Spleen (tissue), 11 donors: ENCODE measurements around the gene PLAC1. TPM values are rescaled to one million over a fixed set of nuclear protein-coding genes. Genes with fewer than 3 reads are reported as not detected.
A peak's percentile ranks its signal among the peaks of the same experiment; 100 is the strongest.

Source experiments
- DNase-seq: peaks from one replicate; pipeline ENCODE4 v3.0.0-alpha.2; 2020
- H3K27ac ChIP-seq, 8 donors: fragments of 200-600 bp; sonication (generic) in 7 of 8; 1 replicate in 4 of 8; 2 replicates in 4 of 8; pipeline versions ENCODE4 v1.5.0 to v1.8.0; 2016 to 2021; ENCODE audit warnings: inconsistent platforms in 4 of 8, mild to moderate bottlenecking in 4 of 8, moderate library complexity in 1 of 8
- H3K27me3 ChIP-seq, 7 donors: fragments of 200-600 bp; sonication (generic) in 6 of 7; replicated peaks in 1 of 7; 1 replicate in 4 of 7; 2 replicates in 3 of 7; pipeline versions ENCODE4 v1.5.0 to v1.8.0; 2016 to 2021; ENCODE audit warnings: inconsistent platforms in 3 of 7, mild to moderate bottlenecking in 1 of 7
- H3K36me3 ChIP-seq, 6 donors: fragments of 200-600 bp; sonication (generic) in 5 of 6; 1 replicate in 4 of 6; 2 replicates in 2 of 6; pipeline versions ENCODE4 v1.5.0 to v1.8.0; 2016 to 2021; ENCODE audit warnings: inconsistent platforms in 2 of 6
- H3K4me1 ChIP-seq, 6 donors: fragments of 200-600 bp; sonication (generic) in 5 of 6; 1 replicate in 3 of 6; 2 replicates in 3 of 6; pipeline versions ENCODE4 v1.5.0 to v1.8.0; 2016 to 2021; ENCODE audit warnings: inconsistent platforms in 3 of 6
- H3K4me3 ChIP-seq, 8 donors: fragments of 200-600 bp; sonication (generic) in 7 of 8; 1 replicate in 4 of 8; 2 replicates in 4 of 8; pipeline versions ENCODE4 v1.5.0 to v1.8.0; 2016 to 2021; ENCODE audit warnings: inconsistent platforms in 4 of 8, mild to moderate bottlenecking in 4 of 8, moderate library complexity in 2 of 8
- H3K9me3 ChIP-seq, 8 donors: fragments of 200-600 bp; sonication (generic) in 7 of 8; 1 replicate in 4 of 8; 2 replicates in 4 of 8; pipeline versions ENCODE4 v1.5.0 to v1.8.0; 2016 to 2021; ENCODE audit warnings: inconsistent platforms in 4 of 8
- CTCF ChIP-seq, 11 experiments: fragments of 200-600 bp in 7 of 11; fragments of 450-650 bp in 4 of 11; sonication (generic) in 4 of 11; IDR thresholded peaks in 8 of 11; conservative IDR thresholded peaks in 3 of 11; 1 replicate in 7 of 11; 2 replicates in 4 of 11; pipeline versions ENCODE4 v1.4.0 to v1.8.0; 2016 to 2021; ENCODE audit warnings: antibody characterized with exemption in 11 of 11, inconsistent platforms in 4 of 11, mild to moderate bottlenecking in 1 of 11
- POLR2A ChIP-seq, 3 donors: fragments of 450-650 bp; IDR thresholded peaks; one replicate each; pipeline ENCODE4 v1.5.1; 2017; ENCODE audit warnings: antibody characterized with exemption in 3 of 3, mild to moderate bottlenecking in 1 of 3
- POLR2AphosphoS5 ChIP-seq, 3 donors: sonication (generic); formaldehyde crosslinking; IDR thresholded peaks; one replicate each; pipeline ENCODE4 v1.5.1; 2017; ENCODE audit warnings: antibody characterized with exemption in 3 of 3
- WGBS, 5 donors: extraction: QIAGEN DNeasy Blood & Tissue Kit in 3 of 5; methylation state at CpG; one replicate each; pipeline versions ENCODE4 v1.1.5 to v1.1.7; 2013 to 2018; 5-methylcytosine and 5-hydroxymethylcytosine counted together
- intact Hi-C: fragments of 100-400 bp; cut with DNase I; formaldehyde crosslinking; loops from one replicate; pipeline ENCODE4 v1.15.0; 2023; ENCODE audit warnings: low total_unique reads
- polyA plus RNA-seq, 3 donors: library from polyadenylated mRNA; stranded (reverse); fragments of 200-250 nt; gene quantifications; one replicate each; pipeline ENCODE4 v1.2.1, GENCODE V29; 2013
- total RNA-seq, 7 donors: library from RNA; depleted of rRNA in 3 of 7; stranded (reverse); fragments of >200 nt in 3 of 7; fragmentation: NEBNext Ultra II Directional in 4 of 7; extraction: Animal tissue kit (Norgen Biotek cat#: 25700) in 4 of 7; gene quantifications; one replicate each; pipeline versions ENCODE4 v1.1.0 to v1.2.1, GENCODE V29; 2016 to 2021
- donor health status: healthy with polysubstance abuse.
- donor health status: DM: no; HTN: no; CAD: no; lungs with moderate emphysema.
- donor health status: DM: no; HTN: no; CAD: no.
- donor health status: Bipolar disorder and iron deficiency.
- donor health status: healthy.
- donor health status: DM: no; HTN: no; CAD: no.
- donor health status: DM: yes; HTN: yes; CAD: no.

The PLAC1 gene
- total and polyA plus RNA-seq, 10 donors = not detected

- intact Hi-C loops = no loop called here
- H3K4me3 ChIP-seq = no peak overlapping the region
- no peaks in the 10 kb centered on the region for H3K9me3 ChIP-seq
- peaks cover 0 to 42% (median 27%) of the 10 kb centered on the region in 7 donors for H3K27me3 ChIP-seq
- no peak for DNase-seq
- peak overlapping the region in 3 of 8 donors; percentile 1 to 23 (median 9) for H3K27ac ChIP-seq
- H3K36me3 ChIP-seq = peaks cover 0 to 7% (median 0%) of the 10 kb centered on the region in 6 donors
- TF ChIP-seq POLR2A (IDR thresholded peaks at IDR 0.05) (no peak), CTCF (IDR thresholded peaks at IDR 0.05 in 8 of 11, conservative IDR thresholded peaks at IDR 0.05 in 3 of 11) (no peak), POLR2AphosphoS5 (IDR thresholded peaks at IDR 0.05) (peak in 1 of 3 donors; percentile 21)
- peaks cover 0 to 37% (median 6%) of the 10 kb centered on the region in 6 donors for H3K4me1 ChIP-seq
- 9 to 43% (median 21%) methylated on average over 2 of the region's 2 CpGs for WGBS, 5 donors
Measured at GRCh38 chrX:134542485-134542884, 115.8 kb downstream of the PLAC1 start.

- peaks cover 0 to 36% (median 6%) of the 10 kb centered on the region in 6 donors for H3K4me1 ChIP-seq
- H3K9me3 ChIP-seq = no peaks in the 10 kb centered on the region
- no peak overlapping the region for H3K4me3 ChIP-seq
- peak overlapping the region in 1 of 8 donors; percentile 1 for H3K27ac ChIP-seq
- intact Hi-C loops = no loop called here
- 40 to 81% (median 55%) methylated on average over 3 of the region's 3 CpGs for WGBS, 5 donors
- peaks cover 0 to 7% (median 0%) of the 10 kb centered on the region in 6 donors for H3K36me3 ChIP-seq
- DNase-seq = no peak
- no peak for TF ChIP-seq POLR2AphosphoS5 (IDR thresholded peaks at IDR 0.05)
- TF ChIP-seq CTCF (IDR thresholded peaks at IDR 0.05 in 8 of 11, conservative IDR thresholded peaks at IDR 0.05 in 3 of 11) = no peak
- TF ChIP-seq POLR2A (IDR thresholded peaks at IDR 0.05) = no peak
- peaks cover 0 to 37% (median 21%) of the 10 kb centered on the region in 7 donors for H3K27me3 ChIP-seq
Measured at GRCh38 chrX:134541906-134542305, 116.4 kb downstream of the PLAC1 start.

- Histone ChIP-seq H3K27me3 (peaks cover 0 to under 1% (median 0%) of the 10 kb centered on the region in 7 donors), H3K9me3 (no peaks in the 10 kb centered on the region), H3K27ac (peak overlapping the region in 1 of 8 donors; percentile 46), H3K36me3 (no peaks in the 10 kb centered on the region), H3K4me3 (no peak overlapping the region), H3K4me1 (peaks cover 0 to 10% (median 0%) of the 10 kb centered on the region in 6 donors)
- WGBS, 5 donors = 55 to 90% (median 80%) methylated on average over 4 to 5 of the region's 5 CpGs
- intact Hi-C loops = no loop called here
- no peak for DNase-seq
- TF ChIP-seq POLR2AphosphoS5 (IDR thresholded peaks at IDR 0.05) (no peak), CTCF (IDR thresholded peaks at IDR 0.05 in 8 of 11, conservative IDR thresholded peaks at IDR 0.05 in 3 of 11) (no peak), POLR2A (IDR thresholded peaks at IDR 0.05) (no peak)
Measured at GRCh38 chrX:134538316-134538715, 120.0 kb downstream of the PLAC1 start.

- WGBS, 5 donors = 52 to 73% (median 73%) methylated on average over 5 of the region's 5 CpGs
- H3K4me3 ChIP-seq = no peak overlapping the region
- H3K4me1 ChIP-seq = peaks cover 0 to under 1% (median 0%) of the 10 kb centered on the region in 6 donors
- no peaks in the 10 kb centered on the region for H3K9me3 ChIP-seq
- H3K27ac ChIP-seq = peak overlapping the region in 3 of 8 donors; percentile 5 to 46 (median 43)
- H3K27me3 ChIP-seq = no peaks in the 10 kb centered on the region
- no peaks in the 10 kb centered on the region for H3K36me3 ChIP-seq
- no peak for TF ChIP-seq CTCF (IDR thresholded peaks at IDR 0.05 in 8 of 11, conservative IDR thresholded peaks at IDR 0.05 in 3 of 11)
- intact Hi-C loops = no loop called here
- no peak for DNase-seq
Measured at GRCh38 chrX:134537179-134537955, 120.9 kb downstream of the PLAC1 start.
